NT2/D1 (cell line): Measurements from ENCODE around the gene CACNA1D.

ENCODE experiments used
- DNase-seq: peaks from one replicate; pipeline ENCODE4 v3.0.0-alpha.2; 2011; ENCODE audit warnings: low read depth, low spot score
- H3K27me3 ChIP-seq: 2 replicates; pipeline ENCODE4 v1.6.0; 2011; ENCODE audit warnings: mild to moderate bottlenecking; ENCODE audit not compliant: insufficient read length, insufficient read depth
- H3K36me3 ChIP-seq: 2 replicates; pipeline ENCODE4 v1.6.1; 2011; ENCODE audit warnings: mild to moderate bottlenecking, low read length, mixed read lengths; ENCODE audit not compliant: insufficient read depth, insufficient read length
- H3K4me1 ChIP-seq: 2 replicates; pipeline ENCODE4 v1.5.1; 2011; ENCODE audit not compliant: insufficient read depth, insufficient read length
- H3K4me3 ChIP-seq: 2 replicates; pipeline ENCODE4 v1.5.1; 2011; ENCODE audit warnings: low read depth; ENCODE audit not compliant: insufficient read length
- H3K9ac ChIP-seq: 2 replicates; pipeline ENCODE4 v1.6.0; 2011; ENCODE audit warnings: low read depth; ENCODE audit not compliant: insufficient read length
- H3K9me3 ChIP-seq: 2 replicates; pipeline ENCODE4 v1.5.1; 2011; ENCODE audit warnings: mild to moderate bottlenecking, low read length; ENCODE audit not compliant: insufficient read depth
- SUZ12 ChIP-seq: IDR thresholded peaks from 2 replicates; pipeline ENCODE4 v1.6.1; 2011; ENCODE audit not compliant: insufficient read length, insufficient read depth; ENCODE audit errors: extremely low read depth
- YY1 ChIP-seq: IDR thresholded peaks from 2 replicates; pipeline ENCODE4 v1.6.1; 2011; ENCODE audit not compliant: insufficient read length, insufficient read depth
- ZNF274 ChIP-seq: IDR thresholded peaks from 2 replicates; pipeline ENCODE4 v1.6.1; 2011; ENCODE audit warnings: mild to moderate bottlenecking, low read depth, low read length

The CACNA1D gene

DNA sequence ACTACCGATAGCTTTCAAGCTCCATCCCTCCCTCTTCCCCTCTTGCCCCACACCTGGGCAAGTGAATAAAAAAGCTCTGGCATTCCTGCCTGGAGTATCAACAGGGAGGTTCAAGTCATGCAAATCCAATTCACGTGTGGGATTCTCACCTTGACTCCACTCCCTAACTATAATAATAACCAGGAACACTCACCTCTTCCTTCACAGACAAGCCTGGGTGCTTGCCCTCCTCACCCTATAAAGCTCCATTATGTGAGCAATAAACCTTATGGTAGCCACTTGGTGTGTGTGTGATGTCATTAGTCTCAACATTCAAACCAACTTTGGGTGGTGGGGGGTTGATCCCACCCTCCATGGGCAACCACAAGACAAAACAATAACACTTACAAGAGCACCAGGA lies 335.2 kb downstream of the CACNA1D start:
- Histone ChIP-seq H3K4me1 (no peaks in the 10 kb centered on the region), H3K27me3 (no peaks in the 10 kb centered on the region), H3K9ac (no peak overlapping the region), H3K4me3 (no peak overlapping the region), H3K36me3 (peaks cover 6% of the 10 kb centered on the region), H3K9me3 (no peaks in the 10 kb centered on the region)
- no peak for DNase-seq
- TF ChIP-seq SUZ12 (no peak), YY1 (no peak), ZNF274 (no peak)

DNA sequence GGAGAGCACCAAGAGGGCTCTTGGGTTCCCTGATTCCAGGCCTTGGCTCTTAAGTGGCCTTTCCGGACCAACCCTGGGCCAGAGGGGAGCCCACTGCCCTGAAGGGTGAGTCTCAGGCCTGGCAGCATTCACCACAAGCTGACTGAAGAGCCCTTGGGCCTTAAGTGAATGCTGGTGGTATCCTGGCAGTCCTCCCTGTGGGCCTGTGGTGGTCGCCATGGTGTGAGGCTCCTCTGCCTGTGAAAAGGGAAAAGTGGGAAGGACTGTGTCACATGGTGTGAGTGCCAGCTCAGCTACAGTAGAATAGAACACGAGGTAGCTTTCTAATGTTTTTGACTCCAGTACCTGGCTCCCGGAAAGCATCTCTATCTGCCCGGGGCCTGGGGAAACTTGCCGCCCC lies 336.5 kb downstream of the CACNA1D start:
- no peak overlapping the region for H3K4me3 ChIP-seq
- no peaks in the 10 kb centered on the region for H3K4me1 ChIP-seq
- peaks cover 7% of the 10 kb centered on the region for H3K36me3 ChIP-seq
- H3K27me3 ChIP-seq, result no peaks in the 10 kb centered on the region
- TF ChIP-seq ZNF274 (no peak), YY1 (no peak)
- no peaks in the 10 kb centered on the region for H3K9me3 ChIP-seq
- DNase-seq, result no peak
- no peak overlapping the region for H3K9ac ChIP-seq

DNA sequence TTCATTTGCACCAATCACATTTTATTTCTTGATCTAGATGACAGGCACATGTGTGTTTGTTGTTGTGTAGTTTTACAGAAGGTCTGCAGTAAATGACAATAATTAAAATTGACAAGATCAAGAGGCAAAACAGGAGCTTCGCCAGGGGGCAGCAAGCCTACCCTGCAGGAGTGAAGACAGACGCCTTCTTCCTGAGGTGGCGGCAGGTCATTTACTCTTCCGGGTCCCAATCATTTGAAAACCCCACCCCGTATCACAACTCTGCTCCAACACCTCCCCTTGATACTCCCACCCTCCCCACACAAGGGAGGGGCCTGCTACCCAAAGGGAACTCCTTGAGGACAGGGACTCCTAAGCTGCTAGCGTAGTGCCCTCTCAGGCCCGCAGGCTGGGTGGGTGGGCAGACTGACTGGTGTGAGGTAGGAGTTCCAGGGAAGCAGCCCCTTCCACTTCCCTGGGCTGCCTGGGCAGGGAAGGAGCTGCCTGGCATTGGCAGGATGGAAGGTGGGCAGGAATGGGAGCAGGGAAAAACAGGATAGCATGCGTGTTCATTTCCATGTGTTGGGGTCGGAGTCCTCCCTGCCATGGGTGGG lies 338.7 kb downstream of the CACNA1D start:
- no peak for DNase-seq
- Histone ChIP-seq H3K27me3 (no peaks in the 10 kb centered on the region), H3K9ac (no peak overlapping the region), H3K4me3 (no peak overlapping the region), H3K4me1 (no peaks in the 10 kb centered on the region), H3K9me3 (no peaks in the 10 kb centered on the region), H3K36me3 (peaks cover 14% of the 10 kb centered on the region)
- TF ChIP-seq SUZ12 (no peak), YY1 (no peak), ZNF274 (no peak)

DNA sequence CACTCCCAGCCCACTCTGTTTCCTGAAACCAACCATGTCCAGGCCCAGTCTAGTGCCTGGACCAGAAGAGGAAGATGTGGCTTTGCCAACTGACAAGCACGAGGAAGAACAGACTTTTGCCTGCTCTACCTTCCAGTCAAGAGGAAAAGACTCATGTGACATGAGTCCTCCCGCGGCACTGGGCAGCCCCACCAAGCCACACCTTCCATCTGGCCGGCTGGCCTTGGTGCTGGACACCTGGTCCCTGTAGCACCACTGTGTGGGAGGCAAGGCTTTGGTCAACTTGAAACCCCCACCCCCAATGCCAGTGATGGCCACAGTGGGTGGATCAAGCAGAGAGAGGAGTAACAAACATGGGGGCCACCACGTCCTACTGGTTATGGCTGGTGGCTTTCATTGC lies 339.3 kb downstream of the CACNA1D start:
- no peak overlapping the region for H3K4me3 ChIP-seq
- no peaks in the 10 kb centered on the region for H3K9me3 ChIP-seq
- no peaks in the 10 kb centered on the region for H3K4me1 ChIP-seq
- H3K9ac ChIP-seq, result no peak overlapping the region
- no peaks in the 10 kb centered on the region for H3K27me3 ChIP-seq
- TF ChIP-seq ZNF274 (no peak), SUZ12 (no peak), YY1 (no peak)
- H3K36me3 ChIP-seq, result peaks cover 20% of the 10 kb centered on the region
- no peak for DNase-seq

DNA sequence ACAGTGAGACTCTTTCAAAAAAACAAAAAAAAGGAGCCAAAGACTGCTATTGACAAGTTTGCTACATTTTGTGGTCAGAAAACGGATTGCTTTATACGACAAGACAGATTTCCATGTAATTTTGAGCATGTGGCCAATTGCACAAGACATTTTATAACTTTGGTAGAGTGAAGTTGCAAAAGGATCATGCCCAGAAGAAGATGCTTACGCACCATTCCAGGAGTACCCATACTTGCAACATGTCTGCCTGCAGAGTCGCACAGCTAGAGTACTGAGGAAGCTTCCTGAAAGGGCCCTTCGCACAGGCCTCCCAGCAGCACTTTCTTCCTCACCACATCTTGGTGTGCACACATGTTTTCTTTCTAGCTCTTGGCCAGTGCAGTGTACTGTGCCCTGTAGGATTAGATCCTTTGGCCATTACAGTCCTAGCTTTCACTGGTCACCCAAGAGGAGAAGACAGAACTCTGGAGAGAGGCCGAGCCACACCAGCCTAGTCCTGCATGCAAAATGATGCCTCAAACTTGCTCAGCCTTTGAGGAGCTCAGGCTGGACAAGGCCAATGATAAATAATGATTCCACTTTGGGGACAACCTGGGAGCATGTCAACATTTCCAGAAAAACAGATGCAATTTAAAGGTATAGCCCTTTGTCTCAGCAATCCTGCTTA lies 340.2 kb downstream of the CACNA1D start:
- Histone ChIP-seq H3K4me1 (no peaks in the 10 kb centered on the region), H3K9ac (no peak overlapping the region), H3K9me3 (no peaks in the 10 kb centered on the region), H3K4me3 (no peak overlapping the region), H3K27me3 (no peaks in the 10 kb centered on the region), H3K36me3 (peaks cover 25% of the 10 kb centered on the region)
- TF ChIP-seq YY1 (no peak), ZNF274 (no peak), SUZ12 (no peak)
- no peak for DNase-seq

DNA sequence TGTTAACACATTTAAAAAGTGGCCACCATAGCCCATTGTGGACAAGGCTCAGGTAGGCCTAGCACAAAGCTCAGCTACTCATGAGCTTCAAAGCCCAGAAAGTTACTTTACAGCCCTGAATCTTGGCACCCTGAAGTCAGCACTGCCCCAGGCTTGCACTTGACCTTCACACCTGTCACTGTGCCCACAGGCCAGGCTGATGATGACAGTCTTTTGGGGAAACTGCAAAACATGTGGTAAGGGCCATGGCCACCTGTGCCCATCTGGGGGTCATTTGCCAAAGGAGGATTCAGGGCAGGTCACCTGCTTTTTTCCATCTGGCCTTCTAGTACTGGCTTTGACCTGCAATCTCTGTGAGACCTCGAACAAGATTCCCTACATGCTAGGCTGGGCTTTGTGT lies 340.8 kb downstream of the CACNA1D start:
- DNase-seq, result no peak
- no peak overlapping the region for H3K4me3 ChIP-seq
- TF ChIP-seq YY1, result no peak
- no peak for TF ChIP-seq ZNF274
- no peak for TF ChIP-seq SUZ12

DNA sequence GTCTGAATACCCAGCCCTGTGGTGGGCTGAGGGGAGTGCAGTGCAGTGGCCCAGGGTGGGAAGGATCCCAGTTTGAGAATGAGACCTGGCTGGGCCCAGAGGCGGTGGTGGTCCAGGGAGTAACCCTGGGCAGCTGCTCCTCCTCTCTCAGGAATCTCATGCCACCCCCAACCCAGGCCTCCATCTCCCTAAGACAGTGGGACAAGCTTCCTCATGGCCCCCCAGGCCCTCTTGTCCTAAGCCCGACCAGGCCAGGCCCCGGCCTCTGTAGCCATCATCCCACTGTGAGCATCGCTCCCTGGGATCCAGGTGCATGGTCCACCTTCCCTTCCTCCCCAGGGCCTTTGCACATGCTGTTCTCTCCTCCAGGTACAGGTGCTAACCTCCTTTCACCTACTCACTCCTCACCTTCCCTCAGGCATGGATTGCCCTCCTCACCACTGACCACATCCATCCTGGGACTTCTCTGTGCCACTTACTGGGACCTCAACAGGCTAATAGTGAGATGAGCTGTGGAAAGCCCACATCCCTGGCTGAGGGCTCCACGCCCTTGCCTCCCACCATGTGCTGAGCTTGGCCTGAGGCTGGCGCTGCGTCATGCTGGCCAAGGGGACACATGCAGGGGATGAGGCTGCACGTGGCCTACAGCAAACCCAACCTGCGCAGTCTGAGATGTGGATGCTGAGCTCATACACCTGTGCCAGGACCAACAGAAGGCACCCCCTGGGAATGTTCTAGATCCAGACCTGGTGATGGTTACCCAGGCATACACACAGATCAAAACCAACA lies 341.9 kb downstream of the CACNA1D start:
- H3K9me3 ChIP-seq, result no peaks in the 10 kb centered on the region
- no peak overlapping the region for H3K9ac ChIP-seq
- no peak for DNase-seq
- H3K4me1 ChIP-seq, result no peaks in the 10 kb centered on the region
- peaks cover 30% of the 10 kb centered on the region for H3K36me3 ChIP-seq
- no peaks in the 10 kb centered on the region for H3K27me3 ChIP-seq
- no peak for TF ChIP-seq ZNF274
- TF ChIP-seq SUZ12, result no peak
- TF ChIP-seq YY1, result no peak
- H3K4me3 ChIP-seq, result no peak overlapping the region

More for the DNA sequence above, 340.8 kb downstream of the CACNA1D start:
- H3K9ac ChIP-seq, result no peak overlapping the region
- H3K36me3 ChIP-seq, result peaks cover 28% of the 10 kb centered on the region
- H3K27me3 ChIP-seq, result no peaks in the 10 kb centered on the region
- H3K9me3 ChIP-seq, result no peaks in the 10 kb centered on the region
- no peaks in the 10 kb centered on the region for H3K4me1 ChIP-seq
